Activated CD4-positive, alpha-beta memory T cell treated with anti-CD3 and anti-CD28 coated beads for 36 hours (primary cell): Measurements from ENCODE around the gene DPYD. TPM values are rescaled to one million over a fixed set of nuclear protein-coding genes. Genes with fewer than 3 reads are reported as not detected.

Experiments
- CTCF ChIA-PET: fragments of 350-600 bp; sonication (Branson Sonifier 250); formaldehyde crosslinking; loops from one replicate; lab custom pipeline; 2021; ENCODE audit warnings: antibody characterized with exemption, inconsistent platforms; lab: Charles Lee
- POLR2A ChIA-PET: fragments of 350-600 bp; sonication (Branson Sonifier 250); formaldehyde crosslinking; loops from one replicate; lab custom pipeline; 2021; ENCODE audit warnings: antibody characterized with exemption; lab: Charles Lee
- DNase-seq: peaks from one replicate; pipeline ENCODE4 v3.0.0-alpha.2; 2020
- H3K27ac Mint-ChIP-seq: one replicate; pipeline ENCODE4 v1.8.0; 2021; ENCODE audit warnings: mixed read lengths
- H3K27me3 Mint-ChIP-seq: one replicate; pipeline ENCODE4 v1.8.0; 2021; ENCODE audit warnings: mixed read lengths
- H3K36me3 Mint-ChIP-seq: one replicate; pipeline ENCODE4 v1.8.0; 2021; ENCODE audit warnings: mixed read lengths
- H3K4me1 Mint-ChIP-seq: one replicate; pipeline ENCODE4 v1.8.0; 2021; ENCODE audit warnings: low read depth, mixed read lengths
- H3K4me3 Mint-ChIP-seq: one replicate; pipeline ENCODE4 v1.8.0; 2021; ENCODE audit warnings: mild to moderate bottlenecking, mixed read lengths
- H3K9me3 Mint-ChIP-seq: one replicate; pipeline ENCODE4 v1.8.0; 2021; ENCODE audit warnings: mixed read lengths
- intact Hi-C: fragments of 100-400 bp; cut with micrococcal nuclease; formaldehyde crosslinking; loops from one replicate; pipeline ENCODE4 v1.15.1; 2023
- total RNA-seq, 2 experiments: library from RNA; stranded (reverse); gene quantifications; one replicate each; pipeline ENCODE4 v1.2.3, GENCODE V29; 2021

DPYD gene
- total RNA-seq, 2 experiments from 2014 or later = 11.8 to 12.2 TPM

DNA sequence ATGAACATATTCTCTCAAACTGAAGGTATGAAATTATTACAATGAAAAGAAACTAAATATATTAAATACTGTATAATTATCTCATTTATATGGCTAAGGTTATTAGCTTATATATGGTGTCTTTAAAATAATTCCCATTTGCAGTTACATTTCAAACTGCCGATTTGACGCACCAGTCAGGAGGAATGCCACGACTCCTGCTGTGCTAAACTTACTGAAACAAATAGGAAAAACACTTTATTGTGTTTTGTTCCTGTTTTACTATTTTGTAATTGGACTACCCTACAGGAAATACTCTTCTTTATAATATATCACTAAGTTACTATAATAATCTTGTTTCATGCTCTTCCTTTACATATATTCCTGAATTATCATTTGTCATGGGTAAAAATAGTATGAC lies 117.8 kb downstream of the DPYD start:
- Mint-ChIP-seq H3K27ac (no peak overlapping the region), H3K36me3 (no peaks in the 10 kb centered on the region), H3K9me3 (no peaks in the 10 kb centered on the region), H3K4me3 (no peak overlapping the region), H3K4me1 (peaks cover 4% of the 10 kb centered on the region), H3K27me3 (no peaks in the 10 kb centered on the region)
- ChIA-PET CTCF (no interaction called here), POLR2A (no interaction called here)
- no peak for DNase-seq
- intact Hi-C loops = no loop called here

DNA sequence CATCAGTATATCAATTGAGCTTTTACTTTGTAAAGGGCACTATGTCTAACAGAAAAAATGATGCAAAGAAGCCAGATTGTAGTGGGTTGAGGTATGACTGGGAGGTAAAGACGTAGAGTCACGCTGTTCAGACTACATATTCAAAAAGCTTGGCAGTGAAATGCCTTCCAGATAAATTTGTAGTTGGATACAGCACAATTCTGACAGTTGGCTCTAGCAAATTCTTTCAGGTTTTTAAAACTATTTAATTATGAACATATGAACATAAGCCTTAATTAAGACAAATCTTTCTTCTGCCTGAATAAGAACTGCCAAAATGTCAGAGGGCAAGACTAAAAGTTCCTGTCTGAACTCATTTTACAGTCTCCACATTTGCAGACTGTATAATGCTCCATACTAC lies 118.8 kb downstream of the DPYD start:
- Mint-ChIP-seq H3K4me1 (peaks cover 4% of the 10 kb centered on the region), H3K36me3 (no peaks in the 10 kb centered on the region), H3K9me3 (no peaks in the 10 kb centered on the region), H3K27me3 (no peaks in the 10 kb centered on the region), H3K27ac (no peak overlapping the region), H3K4me3 (no peak overlapping the region)
- no peak for DNase-seq
- CTCF ChIA-PET = no interaction called here
- intact Hi-C loops = no loop called here
- POLR2A ChIA-PET = no interaction called here

DNA sequence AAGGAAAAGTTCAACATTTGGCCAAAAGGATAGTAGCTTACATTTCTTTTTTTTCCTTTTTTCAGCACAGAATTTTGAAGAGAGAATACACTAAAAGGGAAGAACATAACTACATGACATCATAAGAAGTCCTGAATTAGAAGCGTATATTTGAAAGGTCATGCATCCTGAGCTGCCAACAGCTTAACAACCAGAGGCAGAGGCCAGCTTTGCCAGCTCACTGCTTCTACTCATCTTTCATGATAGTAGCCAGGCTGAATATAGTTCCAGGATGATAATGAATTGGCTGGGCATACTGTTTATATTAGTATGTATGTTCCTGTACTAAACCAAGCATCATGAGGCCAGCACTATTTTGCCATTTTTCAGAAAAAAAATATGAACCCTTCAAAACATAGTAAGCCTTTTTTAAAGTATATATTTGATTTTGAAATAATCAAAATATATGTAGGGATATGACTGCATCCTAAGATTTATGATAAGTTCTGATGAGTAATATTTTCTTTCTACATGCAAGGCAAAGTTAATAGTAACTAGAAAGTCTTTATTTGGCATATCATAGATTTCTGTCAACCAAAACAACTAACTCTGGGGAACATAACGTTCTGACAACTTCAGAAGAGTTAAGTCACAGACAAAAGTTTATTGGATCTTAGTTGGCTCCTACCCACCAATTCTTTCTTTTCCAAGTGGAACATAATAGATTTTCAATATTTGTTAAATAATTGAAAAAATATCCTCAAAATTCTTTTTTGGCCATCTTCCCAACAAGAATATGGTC lies 123.2 kb downstream of the DPYD start:
- no peak for DNase-seq
- Mint-ChIP-seq H3K27ac (no peak overlapping the region), H3K9me3 (no peaks in the 10 kb centered on the region), H3K4me1 (peaks cover 3% of the 10 kb centered on the region), H3K27me3 (no peaks in the 10 kb centered on the region), H3K36me3 (peaks cover 5% of the 10 kb centered on the region), H3K4me3 (no peak overlapping the region)
- ChIA-PET CTCF (interaction anchor here (0.6 kb wide), 1 partner anchor 254 kb away, joined by 4 read pairs; no protein-coding TSS in a partner anchor), POLR2A (no interaction called here)
- intact Hi-C loops = no loop called here

DNA sequence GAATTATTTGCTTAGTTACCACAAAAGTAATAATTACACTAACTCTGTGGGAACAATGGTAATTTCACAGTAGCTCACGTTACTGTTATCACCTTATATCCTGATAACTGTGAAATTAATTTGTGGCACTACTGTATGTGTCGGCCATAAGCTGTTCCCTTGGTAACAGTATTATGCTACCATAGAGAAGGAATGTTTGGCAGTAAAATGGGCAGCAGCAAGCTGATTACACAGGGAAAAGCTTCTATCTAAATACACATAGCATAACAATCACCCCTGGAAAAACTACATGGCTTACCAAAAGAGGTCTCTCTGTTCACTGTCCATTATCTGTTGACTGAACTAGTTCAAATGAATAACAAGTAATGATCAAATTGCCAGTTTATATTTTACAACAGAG lies 124.1 kb downstream of the DPYD start:
- CTCF ChIA-PET = interaction anchor here (0.6 kb wide), 1 partner anchor 255 kb away, joined by 4 read pairs; no protein-coding TSS in a partner anchor
- peaks cover 8% of the 10 kb centered on the region for H3K4me1 Mint-ChIP-seq
- intact Hi-C loops = no loop called here

DNA sequence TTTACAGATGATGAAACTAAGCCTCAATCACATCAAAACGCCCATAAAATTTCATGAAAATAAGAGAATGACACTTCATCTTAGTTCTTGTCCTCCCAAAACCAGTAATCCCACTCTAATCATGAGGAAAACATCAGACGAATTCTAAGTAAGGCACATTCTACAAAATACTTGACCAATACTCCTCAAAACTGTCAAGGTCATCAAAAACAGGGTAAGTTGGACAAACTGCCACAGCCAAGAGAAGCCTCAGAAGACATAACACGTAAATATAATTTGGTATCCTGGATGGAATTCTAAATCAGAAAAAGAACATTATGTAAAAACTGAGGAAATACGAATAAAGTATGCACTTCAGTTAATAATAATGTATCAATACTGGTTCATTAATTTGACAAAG lies 128.2 kb downstream of the DPYD start:
- Mint-ChIP-seq H3K4me3 (no peak overlapping the region), H3K36me3 (peaks cover 7% of the 10 kb centered on the region), H3K27ac (no peak overlapping the region), H3K27me3 (no peaks in the 10 kb centered on the region), H3K9me3 (no peaks in the 10 kb centered on the region), H3K4me1 (peaks cover 32% of the 10 kb centered on the region)
- CTCF ChIA-PET = no interaction called here
- intact Hi-C loops = loop anchor here (5.0 kb wide), 1 partner anchor 255 kb away; no protein-coding TSS in a partner anchor
- POLR2A ChIA-PET = no interaction called here
- no peak for DNase-seq

More for the DNA sequence above, 124.1 kb downstream of the DPYD start:
- no peak overlapping the region for H3K27ac Mint-ChIP-seq
- DNase-seq = no peak
- H3K36me3 Mint-ChIP-seq = peaks cover 7% of the 10 kb centered on the region
- H3K27me3 Mint-ChIP-seq = no peaks in the 10 kb centered on the region
- H3K9me3 Mint-ChIP-seq = no peaks in the 10 kb centered on the region
- H3K4me3 Mint-ChIP-seq = no peak overlapping the region
- POLR2A ChIA-PET = no interaction called here

DNA sequence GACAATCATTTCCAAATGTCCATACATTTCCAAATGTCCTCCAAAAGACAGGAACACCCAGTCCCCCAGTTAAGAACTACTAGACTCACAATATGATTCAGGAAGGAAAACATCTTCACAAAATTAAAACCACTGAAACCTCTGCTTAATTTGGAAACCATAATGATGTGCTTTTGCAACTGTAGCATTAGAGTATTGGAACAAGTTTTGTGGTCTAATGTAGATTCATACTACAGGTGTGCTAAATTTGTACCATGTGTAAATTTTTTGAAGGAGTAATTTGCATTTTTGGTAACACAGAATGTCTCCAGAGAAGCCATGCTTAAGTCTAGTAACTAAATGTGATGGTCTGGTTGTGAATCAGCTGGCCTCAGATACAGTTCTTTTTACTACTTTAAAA lies 129.6 kb downstream of the DPYD start:
- intact Hi-C loops = loop anchor here (1.0 to 5.0 kb wide), 3 partner anchors 10 to 256 kb away; partner anchors contain the start of gene DPYD
- Mint-ChIP-seq H3K36me3 (peaks cover 7% of the 10 kb centered on the region), H3K4me3 (no peak overlapping the region)

DNA sequence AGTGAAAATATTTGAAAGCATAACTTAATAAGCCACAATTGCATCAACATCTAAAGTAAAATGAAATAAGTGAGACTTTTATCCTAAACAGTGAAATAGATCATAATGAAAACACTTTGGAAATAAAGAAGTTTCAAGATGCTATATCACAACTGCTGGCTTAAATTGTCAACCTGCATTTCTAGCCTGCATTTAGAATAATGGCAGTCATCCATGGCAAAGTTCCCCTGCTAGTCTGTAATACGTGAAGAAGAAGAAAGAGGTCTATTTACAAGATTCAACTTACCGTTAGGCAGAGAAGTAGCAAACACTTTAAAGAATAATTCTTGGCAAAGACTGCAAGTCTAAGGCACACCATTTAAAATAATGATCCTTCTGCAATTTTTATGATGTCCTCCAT lies 133.6 kb downstream of the DPYD start:
- Mint-ChIP-seq H3K27ac (no peak overlapping the region), H3K27me3 (no peaks in the 10 kb centered on the region), H3K36me3 (peaks cover 2% of the 10 kb centered on the region), H3K9me3 (no peaks in the 10 kb centered on the region), H3K4me3 (no peak overlapping the region), H3K4me1 (peaks cover 28% of the 10 kb centered on the region)
- CTCF ChIA-PET = no interaction called here
- intact Hi-C loops = no loop called here
- POLR2A ChIA-PET = no interaction called here
- no peak for DNase-seq

More for the DNA sequence above, 129.6 kb downstream of the DPYD start:
- Mint-ChIP-seq H3K27ac (no peak overlapping the region), H3K4me1 (peaks cover 32% of the 10 kb centered on the region), H3K27me3 (no peaks in the 10 kb centered on the region), H3K9me3 (no peaks in the 10 kb centered on the region)
- POLR2A ChIA-PET = no interaction called here
- CTCF ChIA-PET = interaction anchor here (0.8 kb wide), 1 partner anchor 129 kb away, joined by 3 read pairs; the partner anchor contains the start of gene DPYD
- DNase-seq = no peak

DNA sequence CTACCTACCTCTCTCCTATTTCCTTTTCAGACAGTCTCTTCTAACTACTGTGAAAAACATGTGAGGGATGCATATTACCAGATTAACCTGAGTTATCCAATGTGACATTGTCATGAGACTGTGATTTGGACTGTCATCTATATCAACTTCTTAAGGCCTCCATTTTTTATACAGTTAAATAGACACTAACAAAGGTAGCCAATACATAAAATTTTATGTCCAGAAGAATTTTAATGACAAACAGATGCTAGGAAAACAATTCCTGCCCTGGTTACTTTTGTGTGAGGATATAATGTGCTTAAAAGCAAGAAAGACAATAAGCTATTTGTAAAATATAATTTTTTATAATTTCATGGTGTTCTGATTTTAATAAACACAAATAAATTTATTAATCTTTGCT lies 136.2 kb downstream of the DPYD start:
- H3K36me3 Mint-ChIP-seq = peaks cover 2% of the 10 kb centered on the region
- CTCF ChIA-PET = no interaction called here
- H3K27ac Mint-ChIP-seq = no peak overlapping the region
- H3K4me3 Mint-ChIP-seq = no peak overlapping the region
- H3K9me3 Mint-ChIP-seq = no peaks in the 10 kb centered on the region
- no peak for DNase-seq
- intact Hi-C loops = no loop called here
- H3K27me3 Mint-ChIP-seq = no peaks in the 10 kb centered on the region
- POLR2A ChIA-PET = no interaction called here
- peaks cover 12% of the 10 kb centered on the region for H3K4me1 Mint-ChIP-seq

DNA sequence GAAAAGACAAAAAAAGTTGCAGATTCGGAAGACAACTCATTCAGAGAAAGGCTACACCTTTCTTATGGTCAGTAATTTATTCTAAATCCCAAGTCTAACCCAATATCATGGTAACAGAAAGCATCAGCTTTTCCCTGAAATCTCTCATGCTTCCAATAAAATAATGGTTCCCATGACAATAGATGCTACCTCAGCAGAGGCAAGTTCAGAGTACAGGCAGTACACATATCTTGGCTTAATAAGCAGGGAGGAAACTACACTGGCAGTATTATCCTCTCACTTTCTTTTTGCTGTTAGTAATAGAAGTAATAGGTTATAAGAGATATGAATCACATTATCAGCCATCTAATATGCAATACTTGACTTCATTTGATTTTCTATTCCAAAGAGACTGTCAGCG lies 137.1 kb downstream of the DPYD start:
- no peaks in the 10 kb centered on the region for H3K9me3 Mint-ChIP-seq
- no peak overlapping the region for H3K4me3 Mint-ChIP-seq
- ChIA-PET POLR2A (no interaction called here), CTCF (no interaction called here)
- H3K4me1 Mint-ChIP-seq = peaks cover 7% of the 10 kb centered on the region
- H3K27me3 Mint-ChIP-seq = no peaks in the 10 kb centered on the region
- intact Hi-C loops = no loop called here
- H3K36me3 Mint-ChIP-seq = peaks cover 2% of the 10 kb centered on the region
- no peak overlapping the region for H3K27ac Mint-ChIP-seq
- no peak for DNase-seq

DNA sequence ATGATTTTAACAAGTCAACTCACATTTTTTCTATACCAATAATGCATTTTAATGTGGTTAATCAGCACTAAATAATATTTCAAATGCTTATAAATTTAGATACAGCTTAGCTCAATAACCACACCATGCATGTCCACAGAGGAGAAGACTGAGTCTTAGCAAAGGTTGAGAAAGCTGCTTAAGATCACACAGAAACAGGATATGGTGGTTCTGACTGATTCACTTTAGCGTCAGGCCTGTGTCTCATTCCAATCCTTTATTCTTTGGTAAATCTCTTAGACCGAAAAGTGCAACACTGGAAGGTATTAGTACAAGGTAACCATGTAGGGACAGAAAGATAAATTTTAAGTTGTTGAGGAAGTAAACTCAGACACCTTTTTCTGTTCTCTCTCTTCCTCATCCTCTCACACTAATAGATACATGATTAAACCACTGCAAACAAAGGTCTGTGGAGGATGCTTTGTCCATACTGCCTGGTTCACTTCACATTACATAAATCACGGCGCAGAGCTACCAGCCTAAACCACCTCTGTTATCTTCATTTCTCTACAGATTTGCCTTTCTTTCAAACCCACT lies 139.0 kb downstream of the DPYD start:
- Mint-ChIP-seq H3K9me3 (no peaks in the 10 kb centered on the region), H3K27ac (no peak overlapping the region), H3K27me3 (no peaks in the 10 kb centered on the region), H3K4me1 (peaks cover 7% of the 10 kb centered on the region), H3K4me3 (no peak overlapping the region), H3K36me3 (peaks cover 2% of the 10 kb centered on the region)
- POLR2A ChIA-PET = no interaction called here
- intact Hi-C loops = loop anchor here (1.0 kb wide), 1 partner anchor 9 kb away; no protein-coding TSS in a partner anchor
- CTCF ChIA-PET = no interaction called here
- no peak for DNase-seq

DNA sequence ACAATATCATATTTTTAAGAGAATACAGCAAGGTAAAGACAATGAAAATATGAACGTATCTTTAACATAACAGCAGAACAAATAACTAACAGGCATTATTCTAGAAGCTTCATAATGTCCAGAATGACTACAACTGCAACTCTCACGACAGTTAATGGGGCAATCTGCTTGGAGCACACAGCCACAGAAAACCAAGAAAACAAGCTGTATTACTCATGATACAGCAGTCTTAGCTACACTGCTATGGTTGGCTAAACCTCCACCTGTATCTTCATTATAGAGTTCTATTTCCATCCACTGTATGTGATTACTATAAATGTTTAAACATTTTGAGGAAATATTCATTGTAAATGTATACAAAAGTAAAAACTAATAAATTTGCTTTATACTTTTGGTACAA lies 139.9 kb downstream of the DPYD start:
- no peaks in the 10 kb centered on the region for H3K27me3 Mint-ChIP-seq
- H3K4me1 Mint-ChIP-seq = peaks cover 7% of the 10 kb centered on the region
- no peaks in the 10 kb centered on the region for H3K9me3 Mint-ChIP-seq
- ChIA-PET POLR2A (no interaction called here), CTCF (no interaction called here)
- no peak overlapping the region for H3K4me3 Mint-ChIP-seq
- intact Hi-C loops = loop anchor here (1.0 kb wide), 1 partner anchor 10 kb away; no protein-coding TSS in a partner anchor
- peaks cover 5% of the 10 kb centered on the region for H3K36me3 Mint-ChIP-seq
- DNase-seq = no peak
- H3K27ac Mint-ChIP-seq = no peak overlapping the region

DNA sequence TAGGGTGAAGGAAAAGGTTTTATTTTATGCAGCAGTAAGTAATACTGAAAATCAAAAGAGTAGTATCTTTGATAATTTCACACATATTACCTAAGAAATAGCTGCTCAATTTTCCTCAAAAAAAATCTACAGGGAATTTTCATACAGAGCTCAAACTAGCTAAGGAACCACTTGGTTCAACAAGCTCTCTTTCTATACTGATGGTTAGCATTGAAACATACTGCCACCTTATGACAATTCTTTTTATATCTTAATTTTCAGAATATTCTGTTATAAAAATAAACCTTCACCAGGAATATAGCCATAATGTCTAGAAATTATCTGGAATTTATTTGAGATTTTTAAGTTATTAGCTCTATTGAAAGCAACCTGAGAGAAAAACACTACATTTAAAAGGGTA lies 142.1 kb downstream of the DPYD start:
- ChIA-PET POLR2A (no interaction called here), CTCF (interaction anchor here (1.2 to 2.1 kb wide), 2 partner anchors 10 to 55 kb away, joined by 3 to 4 read pairs; no protein-coding TSS in a partner anchor)
- DNase-seq = no peak
- no peak overlapping the region for H3K4me3 Mint-ChIP-seq
- peaks cover 9% of the 10 kb centered on the region for H3K36me3 Mint-ChIP-seq
- intact Hi-C loops = no loop called here
- no peaks in the 10 kb centered on the region for H3K9me3 Mint-ChIP-seq
- peaks cover 7% of the 10 kb centered on the region for H3K4me1 Mint-ChIP-seq
- no peaks in the 10 kb centered on the region for H3K27me3 Mint-ChIP-seq
- no peak overlapping the region for H3K27ac Mint-ChIP-seq
